ENCODE results near the gene ZFAND4.
"Not testable (repeated sequence)": the region's sequence is repeated elsewhere in the genome, so short reads cannot be mapped to it uniquely, and the experiment has no call there.

The ZFAND4 gene

DNA sequence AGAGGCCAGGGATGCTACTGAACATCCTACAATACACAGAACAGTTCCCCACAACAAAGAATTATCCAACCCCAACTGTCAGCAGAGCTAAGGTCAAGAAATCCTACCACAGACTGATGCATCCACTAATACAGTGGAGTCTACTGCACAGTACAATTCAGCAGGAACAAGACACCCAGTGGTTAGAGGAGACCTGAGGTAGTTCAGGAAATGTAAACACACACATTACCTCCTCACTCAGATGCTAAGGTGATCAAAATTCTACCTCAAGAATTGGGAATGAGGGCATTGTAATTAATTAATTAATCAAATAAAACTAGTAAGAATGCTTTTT is 91.4 kb downstream of the ZFAND4 start:
- DNase-seq (ENCODE audit: insufficient read length, low spot score) (no peak), FAIRE-seq (no peak)
- TF ChIP-seq CTCF (IDR thresholded peaks at IDR 0.05; ENCODE audit: insufficient read depth, missing control alignments): no peak

DNA sequence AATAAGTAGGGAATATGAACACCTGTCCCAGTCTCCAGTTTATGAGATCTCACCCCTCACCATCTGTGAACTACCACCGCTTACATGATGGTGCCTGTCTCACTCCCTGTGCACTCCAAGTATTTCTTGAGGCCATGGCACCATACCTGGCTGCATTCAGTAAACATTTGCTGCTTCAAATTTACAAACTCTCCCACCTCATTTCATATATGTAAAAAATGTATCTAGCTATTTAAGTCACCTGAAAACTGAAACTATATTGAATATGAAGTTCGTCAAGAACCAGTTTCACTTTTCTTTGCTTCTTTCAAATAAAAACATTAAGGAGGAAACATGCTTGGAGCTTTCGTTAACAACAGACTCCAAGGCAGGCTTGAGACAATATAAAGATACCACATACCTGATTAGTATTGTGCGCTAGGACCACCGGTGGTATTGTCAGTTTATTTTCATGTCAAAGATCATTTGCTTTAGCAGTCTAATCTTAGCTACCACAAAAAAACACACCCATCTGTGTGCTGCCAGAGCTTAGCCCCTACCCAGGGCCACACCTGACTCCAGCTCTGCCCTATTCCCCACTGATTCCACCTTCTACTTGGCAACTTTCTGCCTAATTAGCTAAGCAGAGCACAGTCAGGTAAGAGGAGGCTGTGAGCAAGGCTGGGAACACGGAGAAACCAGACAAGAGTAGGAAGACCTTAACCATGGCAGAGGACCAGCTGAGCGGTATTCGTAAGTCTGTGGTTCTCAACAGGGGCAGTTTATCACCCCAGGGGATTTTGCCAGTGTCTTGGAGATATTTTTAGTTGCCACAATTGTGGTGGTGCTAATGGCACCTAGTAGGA is 92.0 kb downstream of the ZFAND4 start:
- TF ChIP-seq CTCF (IDR thresholded peaks at IDR 0.05; ENCODE audit: insufficient read depth, missing control alignments): no peak
- DNase-seq (ENCODE audit: insufficient read length, low spot score): no peak
- no peak for FAIRE-seq

- DNase-seq (ENCODE audit: insufficient read length, low spot score) (no peak), FAIRE-seq (no peak)
- no peak for TF ChIP-seq CTCF (IDR thresholded peaks at IDR 0.05; ENCODE audit: insufficient read depth, missing control alignments)
Observed at GRCh38 chr10:45578384-45578971, 94.1 kb downstream of the ZFAND4 start.

- no peak for TF ChIP-seq CTCF (IDR thresholded peaks at IDR 0.05; ENCODE audit: insufficient read depth, missing control alignments)
- FAIRE-seq (no peak), DNase-seq (ENCODE audit: insufficient read length, low spot score) (no peak)
Observed at GRCh38 chr10:45575966-45576597, 96.5 kb downstream of the ZFAND4 start.

DNA sequence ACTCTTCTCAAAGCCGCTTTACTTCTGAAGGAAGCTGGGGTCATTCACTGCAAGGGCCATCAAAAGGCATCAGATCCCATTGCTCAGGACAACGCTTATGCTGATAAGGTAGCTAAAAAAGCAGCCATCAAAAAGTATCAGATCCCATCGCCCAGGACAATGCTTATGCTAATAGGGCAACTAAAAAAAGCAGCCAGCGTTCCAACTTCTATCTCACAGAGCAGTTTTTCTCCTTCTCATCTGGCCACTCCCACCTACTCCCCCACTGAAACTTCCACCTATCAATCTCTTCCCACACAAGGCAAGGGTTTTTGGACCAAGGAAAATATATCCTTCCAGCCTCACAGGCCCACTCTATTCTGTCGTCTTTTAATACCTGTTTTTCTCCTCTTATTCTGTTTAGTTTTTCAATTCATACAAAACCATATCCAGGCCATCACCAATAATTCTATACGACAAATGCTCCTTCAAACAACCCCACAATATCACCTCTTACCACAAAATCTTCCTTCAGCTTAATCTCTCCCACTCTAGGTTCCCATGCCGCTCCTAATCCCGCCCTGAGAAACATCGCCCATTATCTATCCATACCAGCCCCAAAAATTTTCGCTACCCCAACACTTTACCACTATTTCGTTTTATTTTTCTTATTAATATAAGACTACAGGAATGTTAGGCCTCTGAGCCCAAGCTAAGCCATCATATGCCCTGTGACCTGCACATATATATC is 97.4 kb downstream of the ZFAND4 start:
- FAIRE-seq; DNase-seq (ENCODE audit: insufficient read length, low spot score): not testable (repeated sequence)

- FAIRE-seq (no peak), DNase-seq (ENCODE audit: insufficient read length, low spot score) (no peak)
- TF ChIP-seq CTCF (IDR thresholded peaks at IDR 0.05; ENCODE audit: insufficient read depth, missing control alignments): no peak
Observed at GRCh38 chr10:45569471-45569870, 103.1 kb downstream of the ZFAND4 start.

- no peak for FAIRE-seq
Observed at GRCh38 chr10:45566415-45566814, 106.2 kb downstream of the ZFAND4 start.

More at GRCh38 chr10:45566415-45566814, 106.2 kb downstream of the ZFAND4 start:
- TF ChIP-seq CTCF (IDR thresholded peaks at IDR 0.05; ENCODE audit: insufficient read depth, missing control alignments): no peak
- no peak for DNase-seq (ENCODE audit: insufficient read length, low spot score)
